ENCODE results near the gene EME2. TPM values are rescaled to one million over a fixed set of nuclear protein-coding genes. Genes with fewer than 3 reads are reported as not detected.

Gene EME2
- total RNA-seq, 1 donor from 2014 or later = 41.5 TPM

- DNase-seq (ENCODE audit: low spot score in 2 of 2, unreplicated experiment in 2 of 2) = no peak
- Mint-ChIP-seq H3K4me3 (peak overlapping the region; percentile 65), H3K27ac (no peak overlapping the region), H3K4me1 (peaks cover 27% of the 10 kb centered on the region), H3K27me3 (ENCODE audit: low read depth) (no peaks in the 10 kb centered on the region), H3K9me3 (no peaks in the 10 kb centered on the region), H3K36me3 (peaks cover 2% of the 10 kb centered on the region)
- no peak for TF ChIP-seq CTCF (IDR thresholded peaks at IDR 0.05; ENCODE audit: unreplicated experiment)
Observed at GRCh38 chr16:1825381-1825863, 52.8 kb downstream of the EME2 start.

Small RNAs within 50 kb of the gene (microRNA-seq; reads per million reads assigned to microRNA genes)
- 5.6 reads per million, percentile 22 among the genes with 10 or more reads in this experiment for gene MIR3177

Other genes starting within 250 kb of the EME2 start
- gene TMEM204, start 239.1 kb upstream of the EME2 start, total RNA-seq = 6.6 to 7.7 TPM (median 6.9 TPM) in 3 replicates
- gene IFT140, start 160.7 kb upstream of the EME2 start, total RNA-seq = 60.3 to 63.5 TPM (median 62.9 TPM) in 3 replicates
- gene CRAMP1, start 160.4 kb upstream of the EME2 start, total RNA-seq = 42.5 to 44.8 TPM (median 43.2 TPM) in 3 replicates
- gene JPT2, start 94.5 kb upstream of the EME2 start, total RNA-seq = 72.9 to 78.3 TPM (median 73.9 TPM) in 3 replicates
- gene MAPK8IP3, start 66.6 kb upstream of the EME2 start, total RNA-seq = 162 to 182 TPM (median 162 TPM) in 3 replicates
- 56.6 to 58.4 TPM (median 57.7 TPM) in 3 replicates for gene NME3, start 1.3 kb upstream of the EME2 start, total RNA-seq
- gene MRPS34, start 324 bp downstream of the EME2 start, total RNA-seq = 62.2 to 65.3 TPM (median 63.9 TPM) in 3 replicates
- 49.6 to 51.4 TPM (median 50.0 TPM) in 3 replicates for gene SPSB3, start 9.8 kb downstream of the EME2 start, total RNA-seq
- gene NUBP2, start 10.2 kb downstream of the EME2 start, total RNA-seq = 62.9 to 65.3 TPM (median 63.6 TPM) in 3 replicates
- 0.34 to 0.63 TPM (median 0.35 TPM) in 3 replicates for gene IGFALS, start 20.9 kb downstream of the EME2 start, total RNA-seq
- 27.8 to 29.8 TPM (median 29.7 TPM) in 3 replicates for gene HAGH, start 54.0 kb downstream of the EME2 start, total RNA-seq
- gene FAHD1, start 54.4 kb downstream of the EME2 start, total RNA-seq = 21.3 to 24.1 TPM (median 23.1 TPM) in 3 replicates
- not detected in 3 replicates for gene MEIOB, start 99.4 kb downstream of the EME2 start, total RNA-seq
- gene HS3ST6, start 145.6 kb downstream of the EME2 start, total RNA-seq = 0.22 to 0.36 TPM in 2 of 3 replicates, not detected in the other
- gene MSRB1, start 170.4 kb downstream of the EME2 start, total RNA-seq = 13.1 to 14.1 TPM (median 13.4 TPM) in 3 replicates
- 0.40 to 0.45 TPM in 2 of 3 replicates, not detected in the other for gene RPL3L, start 181.9 kb downstream of the EME2 start, total RNA-seq
- 92.9 to 103 TPM (median 95.0 TPM) in 3 replicates for gene NDUFB10, start 186.7 kb downstream of the EME2 start, total RNA-seq
- 2,265 to 2,496 TPM (median 2,379 TPM) in 3 replicates for gene RPS2, start 192.0 kb downstream of the EME2 start, total RNA-seq
- not detected in 3 replicates for gene RNF151, start 194.0 kb downstream of the EME2 start, total RNA-seq
- 35.5 to 40.6 TPM (median 37.2 TPM) in 3 replicates for gene TBL3, start 199.2 kb downstream of the EME2 start, total RNA-seq
- gene NOXO1, start 208.7 kb downstream of the EME2 start, total RNA-seq = 0.42 to 1.3 TPM (median 0.73 TPM) in 3 replicates
- gene GFER, start 211.4 kb downstream of the EME2 start, total RNA-seq = 22.8 to 26.5 TPM (median 23.7 TPM) in 3 replicates
- gene SYNGR3, start 217.2 kb downstream of the EME2 start, total RNA-seq = 0.49 to 1.3 TPM (median 1.0 TPM) in 3 replicates
- gene ZNF598, start 237.0 kb downstream of the EME2 start, total RNA-seq = 50.6 to 52.7 TPM (median 52.7 TPM) in 3 replicates
- 14.0 to 16.1 TPM (median 15.4 TPM) in 3 replicates for gene NPW, start 247.0 kb downstream of the EME2 start, total RNA-seq

Data from mesothelial cell of epicardium (in vitro differentiated cells).